ENCODE data around the gene DPYSL5. TPM values are rescaled to one million over a fixed set of nuclear protein-coding genes. Genes with fewer than 3 reads are reported as not detected.

The DPYSL5 gene
- total and polyA plus RNA-seq, 2 of the 13 experiments (the other 11 are each of a cell fraction or from before 2014, with no cell fraction given): 0.15 TPM; not detected in 1

DNA sequence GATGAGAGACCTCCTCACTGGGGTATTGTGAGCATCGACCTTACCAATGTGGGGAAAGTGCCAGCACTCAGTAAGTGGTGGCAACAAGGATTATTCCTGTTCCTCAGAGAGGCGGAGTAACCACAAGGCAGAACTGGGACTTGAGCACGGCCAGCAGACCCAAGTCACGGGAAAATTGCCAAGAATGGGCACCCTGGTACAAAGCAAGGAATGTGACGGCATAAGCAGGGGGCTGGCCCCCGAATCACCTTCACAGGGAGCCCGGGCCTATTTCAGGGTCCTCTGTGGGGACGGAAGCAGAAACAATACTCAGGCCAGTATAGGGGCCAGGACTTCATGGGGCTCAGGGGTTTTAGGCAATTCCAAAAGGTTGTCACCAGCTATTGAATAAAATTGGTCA, 36.7 kb upstream of the DPYSL5 start:
- in situ Hi-C loops (cut with HindIII; ENCODE audit: extremely low pct_ligation_motif_present, low pct_unique_long_range_greater_than_20kb): no loop called here
- Histone ChIP-seq H3K27me3 (ENCODE audit: control insufficient read depth in 1 of 2, insufficient read depth in 2 of 2, low read length in 2 of 2) (peaks cover 6 to 35% of the 10 kb centered on the region in 2 experiments; a peak in 3 of 5 replicates), H2AFZ (ENCODE audit: low read length) (no peak overlapping the region), H3K27ac (ENCODE audit: extremely low read length, insufficient read depth, low read length) (no peak overlapping the region), H3K9ac (ENCODE audit: insufficient read depth, low read depth, low read length) (no peak overlapping the region), H3K4me2 (ENCODE audit: low read depth, low read length) (no peak overlapping the region), H3K4me3 (replicated peaks in 1 of 3; ENCODE audit: insufficient read depth in 1 of 3, low read depth in 2 of 3, low read length in 3 of 3) (no peak overlapping the region), H3K79me2 (ENCODE audit: insufficient read depth, low read length) (no peaks in the 10 kb centered on the region), H3K9me3 (ENCODE audit: low read length) (no peaks in the 10 kb centered on the region), H3K36me3 (replicated peaks in 1 of 2; ENCODE audit: control insufficient read depth in 1 of 2, insufficient read depth in 2 of 2, low read length in 2 of 2) (no peaks in the 10 kb centered on the region), H4K20me1 (ENCODE audit: insufficient read depth, low read length) (no peaks in the 10 kb centered on the region), H3K4me1 (ENCODE audit: insufficient read depth, low read length) (no peaks in the 10 kb centered on the region)
- FAIRE-seq: no peak
- no peak for DNase-seq (ENCODE audit: low spot score)
- intact Hi-C loops (cut with micrococcal nuclease; ENCODE audit: unreplicated experiment): no loop called here
- ATAC-seq: no peak
- BruUV-seq (replicated peaks): no TSS peak
- 32% methylated on average over 8 of the region's 8 CpGs for WGBS (ENCODE audit: low lambda C conversion rate)
- TF ChIP-seq ZNF720 (CRISPR knock-in tag; IDR thresholded peaks at IDR 0.05) (no peak), ZSCAN29 (CRISPR knock-in tag; conservative IDR thresholded peaks at IDR 0.05) (no peak), GLI4 (CRISPR knock-in tag; IDR thresholded peaks at IDR 0.05; ENCODE audit: borderline replicate concordance) (no peak), EZH2 (conservative IDR thresholded peaks at IDR 0.05; ENCODE audit: low read depth, low read length) (no peak), ZSCAN31 (CRISPR knock-in tag; IDR thresholded peaks at IDR 0.05; ENCODE audit: low read depth) (no peak), AKAP8 (CRISPR knock-in tag; IDR thresholded peaks at IDR 0.05) (no peak), ZNF282 (IDR thresholded peaks at IDR 0.05; ENCODE audit: partially characterized antibody) (no peak), ZC3H13 (CRISPR knock-in tag; IDR thresholded peaks at IDR 0.05) (no peak), JARID2 (CRISPR knock-in tag; IDR thresholded peaks at IDR 0.05; ENCODE audit: insufficient replicate concordance) (no peak), NPAS2 (CRISPR knock-in tag; IDR thresholded peaks at IDR 0.05; ENCODE audit: borderline replicate concordance) (no peak), ZFP36L1 (CRISPR knock-in tag; IDR thresholded peaks at IDR 0.05) (no peak), RBAK (CRISPR knock-in tag; IDR thresholded peaks at IDR 0.05) (no peak)
- TF ChIP-seq, protein P1, sequence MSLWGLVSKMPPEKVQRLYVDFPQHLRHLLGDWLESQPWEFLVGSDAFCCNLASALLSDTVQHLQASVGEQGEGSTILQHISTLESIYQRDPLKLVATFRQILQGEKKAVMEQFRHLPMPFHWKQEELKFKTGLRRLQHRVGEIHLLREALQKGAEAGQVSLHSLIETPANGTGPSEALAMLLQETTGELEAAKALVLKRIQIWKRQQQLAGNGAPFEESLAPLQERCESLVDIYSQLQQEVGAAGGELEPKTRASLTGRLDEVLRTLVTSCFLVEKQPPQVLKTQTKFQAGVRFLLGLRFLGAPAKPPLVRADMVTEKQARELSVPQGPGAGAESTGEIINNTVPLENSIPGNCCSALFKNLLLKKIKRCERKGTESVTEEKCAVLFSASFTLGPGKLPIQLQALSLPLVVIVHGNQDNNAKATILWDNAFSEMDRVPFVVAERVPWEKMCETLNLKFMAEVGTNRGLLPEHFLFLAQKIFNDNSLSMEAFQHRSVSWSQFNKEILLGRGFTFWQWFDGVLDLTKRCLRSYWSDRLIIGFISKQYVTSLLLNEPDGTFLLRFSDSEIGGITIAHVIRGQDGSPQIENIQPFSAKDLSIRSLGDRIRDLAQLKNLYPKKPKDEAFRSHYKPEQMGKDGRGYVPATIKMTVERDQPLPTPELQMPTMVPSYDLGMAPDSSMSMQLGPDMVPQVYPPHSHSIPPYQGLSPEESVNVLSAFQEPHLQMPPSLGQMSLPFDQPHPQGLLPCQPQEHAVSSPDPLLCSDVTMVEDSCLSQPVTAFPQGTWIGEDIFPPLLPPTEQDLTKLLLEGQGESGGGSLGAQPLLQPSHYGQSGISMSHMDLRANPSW (CRISPR knock-in tag; IDR thresholded peaks at IDR 0.05; ENCODE audit: borderline replicate concordance): no peak
- TF ChIP-seq, protein P2, sequence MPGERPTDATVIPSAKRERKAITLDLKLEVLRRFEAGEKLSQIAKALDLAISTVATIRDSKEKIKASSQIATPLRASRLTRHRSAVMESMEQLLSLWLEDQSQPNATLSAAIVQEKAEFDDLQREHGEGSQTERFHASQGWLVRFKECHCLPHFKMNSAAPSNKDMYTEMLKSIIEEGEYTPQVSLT (CRISPR knock-in tag; IDR thresholded peaks at IDR 0.05; ENCODE audit: borderline replicate concordance, low read depth): no peak
- TF ChIP-seq, protein P3, sequence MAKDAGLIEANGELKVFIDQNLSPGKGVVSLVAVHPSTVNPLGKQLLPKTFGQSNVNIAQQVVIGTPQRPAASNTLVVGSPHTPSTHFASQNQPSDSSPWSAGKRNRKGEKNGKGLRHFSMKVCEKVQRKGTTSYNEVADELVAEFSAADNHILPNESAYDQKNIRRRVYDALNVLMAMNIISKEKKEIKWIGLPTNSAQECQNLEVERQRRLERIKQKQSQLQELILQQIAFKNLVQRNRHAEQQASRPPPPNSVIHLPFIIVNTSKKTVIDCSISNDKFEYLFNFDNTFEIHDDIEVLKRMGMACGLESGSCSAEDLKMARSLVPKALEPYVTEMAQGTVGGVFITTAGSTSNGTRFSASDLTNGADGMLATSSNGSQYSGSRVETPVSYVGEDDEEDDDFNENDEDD (CRISPR knock-in tag; IDR thresholded peaks at IDR 0.05; ENCODE audit: borderline replicate concordance): no peak
- TF ChIP-seq, protein P4, sequence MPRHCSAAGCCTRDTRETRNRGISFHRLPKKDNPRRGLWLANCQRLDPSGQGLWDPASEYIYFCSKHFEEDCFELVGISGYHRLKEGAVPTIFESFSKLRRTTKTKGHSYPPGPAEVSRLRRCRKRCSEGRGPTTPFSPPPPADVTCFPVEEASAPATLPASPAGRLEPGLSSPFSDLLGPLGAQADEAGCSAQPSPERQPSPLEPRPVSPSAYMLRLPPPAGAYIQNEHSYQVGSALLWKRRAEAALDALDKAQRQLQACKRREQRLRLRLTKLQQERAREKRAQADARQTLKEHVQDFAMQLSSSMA (CRISPR knock-in tag; IDR thresholded peaks at IDR 0.05): no peak
- TF ChIP-seq, protein P5, sequence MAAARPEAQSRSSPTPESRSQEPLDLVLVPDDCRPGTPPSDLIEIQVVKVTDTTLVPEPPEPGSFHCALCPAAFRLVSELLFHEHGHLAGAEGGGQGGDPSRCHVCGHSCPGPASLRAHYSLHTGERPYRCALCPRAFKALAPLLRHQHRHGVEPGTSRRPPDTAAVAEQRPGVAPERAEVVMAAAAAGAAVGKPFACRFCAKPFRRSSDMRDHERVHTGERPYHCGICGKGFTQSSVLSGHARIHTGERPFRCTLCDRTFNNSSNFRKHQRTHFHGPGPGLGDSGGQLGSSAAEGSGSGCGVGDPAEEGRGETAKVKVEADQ (CRISPR knock-in tag; IDR thresholded peaks at IDR 0.05; ENCODE audit: borderline replicate concordance): no peak
- TF ChIP-seq, protein P6, sequence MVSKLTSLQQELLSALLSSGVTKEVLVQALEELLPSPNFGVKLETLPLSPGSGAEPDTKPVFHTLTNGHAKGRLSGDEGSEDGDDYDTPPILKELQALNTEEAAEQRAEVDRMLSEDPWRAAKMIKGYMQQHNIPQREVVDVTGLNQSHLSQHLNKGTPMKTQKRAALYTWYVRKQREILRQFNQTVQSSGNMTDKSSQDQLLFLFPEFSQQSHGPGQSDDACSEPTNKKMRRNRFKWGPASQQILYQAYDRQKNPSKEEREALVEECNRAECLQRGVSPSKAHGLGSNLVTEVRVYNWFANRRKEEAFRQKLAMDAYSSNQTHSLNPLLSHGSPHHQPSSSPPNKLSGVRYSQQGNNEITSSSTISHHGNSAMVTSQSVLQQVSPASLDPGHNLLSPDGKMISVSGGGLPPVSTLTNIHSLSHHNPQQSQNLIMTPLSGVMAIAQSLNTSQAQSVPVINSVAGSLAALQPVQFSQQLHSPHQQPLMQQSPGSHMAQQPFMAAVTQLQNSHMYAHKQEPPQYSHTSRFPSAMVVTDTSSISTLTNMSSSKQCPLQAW (CRISPR knock-in tag; IDR thresholded peaks at IDR 0.05): no peak
- ChIA-PET POLR2A (no interaction called here), CTCF (ENCODE audit: low intra/inter-chr PET ratio, low total read pairs) (no interaction called here)

All from HepG2 (cell line).